H1 (cell line): ENCODE results near the gene EPHA8. TPM values are rescaled to one million over a fixed set of nuclear protein-coding genes. Genes with fewer than 3 reads are reported as not detected.

Experiments used
- CTCF ChIA-PET: fragments of 300-600 bp; sonication (Branson Sonifier 250); formaldehyde crosslinking; loops from one replicate; lab custom pipeline; 2021; ENCODE audit not compliant: partially characterized antibody; lab: Charles Lee
- POLR2A ChIA-PET: fragments of 300-600 bp; sonication (Branson Sonifier 250); formaldehyde crosslinking; loops from one replicate; lab custom pipeline; 2021; ENCODE audit warnings: inconsistent platforms; ENCODE audit not compliant: partially characterized antibody; lab: Charles Lee
- DNase-seq, 2 experiments: peaks; one replicate each; pipeline versions ENCODE4 v3.0.0 to v3.0.0-alpha.2; 2010 to 2022; ENCODE audit warnings: low spot score in 2 of 2, low read depth in 1 of 2, mixed read lengths in 1 of 2
- FAIRE-seq: peaks from 2 replicates; lab custom pipeline; 2011; peaks lifted over from hg19 to GRCh38; lab: Jason Lieb, UNC
- H2AFZ ChIP-seq: 2 replicates; pipeline ENCODE4 v1.8.1; 2012; ENCODE audit warnings: low read length, inconsistent platforms
- H2AK5ac ChIP-seq: 2 replicates; pipeline ENCODE4 v1.6.1; 2013; ENCODE audit warnings: low read depth, low read length
- H2BK120ac ChIP-seq: replicated peaks from 2 replicates; pipeline ENCODE3; 2013; ENCODE audit warnings: low read depth, low read length, inconsistent platforms
- H2BK12ac ChIP-seq: 2 replicates; pipeline ENCODE4 v1.6.1; 2013; ENCODE audit warnings: low read depth, low read length
- H2BK15ac ChIP-seq: 2 replicates; pipeline ENCODE4 v1.6.1; 2013; ENCODE audit warnings: low read length
- H2BK20ac ChIP-seq: 2 replicates; pipeline ENCODE4 v1.6.1; 2013; ENCODE audit warnings: low read length
- H2BK5ac ChIP-seq: 2 replicates; pipeline ENCODE4 v1.6.1; 2013; ENCODE audit warnings: low read depth, low read length
- H3K14ac ChIP-seq: 2 replicates; pipeline ENCODE4 v1.6.1; 2013; ENCODE audit warnings: inconsistent platforms; ENCODE audit not compliant: insufficient read length
- H3K18ac ChIP-seq: 2 replicates; pipeline ENCODE4 v1.6.1; 2013; ENCODE audit warnings: low read length; ENCODE audit errors: extremely low read depth
- H3K23ac ChIP-seq: 2 replicates; pipeline ENCODE4 v1.6.1; 2013; ENCODE audit warnings: inconsistent platforms; ENCODE audit not compliant: insufficient read length
- H3K23me2 ChIP-seq: 2 replicates; pipeline ENCODE4 v1.6.1; 2013; ENCODE audit warnings: low read depth, low read length
- H3K27ac ChIP-seq: 2 replicates; pipeline ENCODE4 v1.6.1; 2011; ENCODE audit warnings: low read depth, low read length, inconsistent platforms
- H3K27me3 ChIP-seq, 4 experiments: replicated peaks in 1 of 4; 1 replicate in 1 of 4; 2 replicates in 3 of 4; pipeline versions ENCODE4 v1.6.1 to v1.8.1; 2011 to 2013; ENCODE audit warnings: low read length in 3 of 4, mild to moderate bottlenecking in 3 of 4, inconsistent platforms in 2 of 4, mixed read lengths in 2 of 4, moderate library complexity in 1 of 4; ENCODE audit not compliant: control insufficient read depth in 3 of 4, insufficient read depth in 3 of 4; ENCODE audit errors: extremely low read depth in 1 of 4
- H3K36me3 ChIP-seq, 4 experiments: 2 replicates each; pipeline versions ENCODE4 v1.6.1 to v1.8.1; 2011 to 2013; ENCODE audit warnings: mild to moderate bottlenecking in 4 of 4, low read length in 3 of 4, moderate library complexity in 2 of 4, control low read depth in 1 of 4, inconsistent platforms in 1 of 4; ENCODE audit not compliant: insufficient read depth in 4 of 4, control insufficient read depth in 2 of 4
- H3K4ac ChIP-seq: replicated peaks from 2 replicates; pipeline ENCODE3; 2013; ENCODE audit warnings: low read length, low read depth, mixed read lengths, inconsistent platforms; ENCODE audit not compliant: insufficient read length
- H3K4me1 ChIP-seq, 4 experiments: replicated peaks in 1 of 4; 1 replicate in 1 of 4; 2 replicates in 3 of 4; pipeline versions ENCODE4 v1.6.1 to v1.8.1; 2011 to 2013; ENCODE audit warnings: low read length in 3 of 4, inconsistent platforms in 2 of 4, mixed read lengths in 1 of 4; ENCODE audit not compliant: insufficient read depth in 4 of 4, control insufficient read depth in 3 of 4
- H3K4me2 ChIP-seq, 2 experiments: 2 replicates each; pipeline versions ENCODE4 v1.6.1 to v1.8.1; 2011 to 2013; ENCODE audit warnings: low read depth in 2 of 2, low read length in 2 of 2, control low read depth in 1 of 2, inconsistent platforms in 1 of 2, mild to moderate bottlenecking in 1 of 2; ENCODE audit not compliant: insufficient read depth in 1 of 2
- H3K4me3 ChIP-seq, 4 experiments: fragments of 200-600, 300-600 bp in 1 of 4; sonication (generic), shearing (Covaris generic), sonication (Bioruptor Twin) in 1 of 4; 2 replicates each; pipeline versions ENCODE4 v1.5.1 to v1.8.1; 2011 to 2016; ENCODE audit warnings: low read length in 4 of 4, low read depth in 3 of 4, control low read depth in 2 of 4, inconsistent platforms in 2 of 4, mild to moderate bottlenecking in 2 of 4, mixed read lengths in 1 of 4, moderate library complexity in 1 of 4; ENCODE audit not compliant: insufficient read depth in 2 of 4; ENCODE audit errors: extremely low read depth in 1 of 4
- H3K56ac ChIP-seq: replicated peaks from 2 replicates; pipeline ENCODE3; 2013; ENCODE audit warnings: low read depth, mild to moderate bottlenecking, mixed read lengths, low read length, inconsistent platforms; ENCODE audit not compliant: insufficient read length
- H3K79me1 ChIP-seq: 2 replicates; pipeline ENCODE4 v1.6.1; 2013; ENCODE audit warnings: low read depth, low read length, control low read depth
- H3K79me2 ChIP-seq, 2 experiments: 2 replicates each; pipeline versions ENCODE4 v1.6.1 to v1.8.1; 2012 to 2013; ENCODE audit warnings: low read length in 2 of 2, mild to moderate bottlenecking in 2 of 2, inconsistent platforms in 1 of 2; ENCODE audit not compliant: insufficient read depth in 2 of 2, control insufficient read depth in 1 of 2
- H3K9ac ChIP-seq, 4 experiments: replicated peaks in 1 of 4; 1 replicate in 1 of 4; 2 replicates in 3 of 4; pipeline versions ENCODE4 v1.6.1 to v1.8.1; 2011 to 2013; ENCODE audit warnings: low read depth in 3 of 4, low read length in 3 of 4, control low read depth in 2 of 4, mild to moderate bottlenecking in 2 of 4, moderate library complexity in 2 of 4, inconsistent platforms in 1 of 4; ENCODE audit errors: extremely low read depth in 1 of 4
- H3K9me3 ChIP-seq, 2 experiments: 2 replicates each; pipeline versions ENCODE4 v1.6.1 to v1.8.1; 2012 to 2013; ENCODE audit warnings: mild to moderate bottlenecking in 2 of 2, moderate library complexity in 2 of 2, control low read depth in 1 of 2, inconsistent platforms in 1 of 2, low read depth in 1 of 2, low read length in 1 of 2, mixed read lengths in 1 of 2; ENCODE audit not compliant: insufficient read depth in 2 of 2
- H4K20me1 ChIP-seq, 2 experiments: replicated peaks in 1 of 2; 2 replicates each; pipeline versions ENCODE3 to v1.8.1; 2011 to 2013; ENCODE audit warnings: inconsistent platforms in 2 of 2, low read length in 2 of 2, mild to moderate bottlenecking in 1 of 2; ENCODE audit not compliant: insufficient read depth in 2 of 2, control insufficient read depth in 1 of 2
- H4K5ac ChIP-seq: 2 replicates; pipeline ENCODE4 v1.6.1; 2013; ENCODE audit warnings: low read length, low read depth, mixed read lengths, inconsistent platforms; ENCODE audit not compliant: insufficient read length
- H4K8ac ChIP-seq: 2 replicates; pipeline ENCODE4 v1.8.0; 2013; ENCODE audit warnings: mild to moderate bottlenecking, moderate library complexity, low read length, inconsistent platforms; ENCODE audit not compliant: insufficient read depth; ENCODE audit errors: extremely low read depth
- H4K91ac ChIP-seq: replicated peaks from 2 replicates; pipeline ENCODE3; 2013; ENCODE audit warnings: low read length, mixed read lengths, inconsistent platforms; ENCODE audit not compliant: insufficient read length
- ASH2L ChIP-seq: fragments of 200-600, 300-600 bp; sonication (generic); IDR thresholded peaks from one replicate; pipeline ENCODE4 v1.7.1; 2017; ENCODE audit warnings: low read length
- BACH1 ChIP-seq: IDR thresholded peaks from 2 replicates; pipeline ENCODE4 v1.6.1; 2012; ENCODE audit warnings: low read length, improper control_type of control experiment
- CBX8 ChIP-seq: fragments of 300-800, 300-1000 bp; sonication (generic); IDR thresholded peaks from 2 replicates; pipeline ENCODE4 v1.7.1; 2016; ENCODE audit warnings: low read depth, low read length, borderline replicate concordance
- CREB1 ChIP-seq: IDR thresholded peaks from 2 replicates; pipeline ENCODE4 v1.6.1; 2012; ENCODE audit warnings: inconsistent platforms
- CTBP2 ChIP-seq: IDR thresholded peaks from 2 replicates; pipeline ENCODE4 v1.7.0; 2011; ENCODE audit warnings: borderline replicate concordance, mild to moderate bottlenecking, moderate library complexity, mixed read lengths, low read length; ENCODE audit not compliant: insufficient read depth, insufficient read length
- EP300 ChIP-seq, 2 experiments: IDR thresholded peaks; 1 replicate in 1 of 2; 2 replicates in 1 of 2; pipeline ENCODE4 v1.6.1; 2011 to 2012; ENCODE audit warnings: low read depth in 2 of 2, low read length in 2 of 2, mild to moderate bottlenecking in 2 of 2, borderline replicate concordance in 1 of 2, inconsistent platforms in 1 of 2, moderate library complexity in 1 of 2
- EZH2 ChIP-seq: fragments of 200-600 bp; sonication (generic); IDR thresholded peaks from 2 replicates; pipeline ENCODE4 v1.7.1; 2012; ENCODE audit warnings: low read depth, mild to moderate bottlenecking, moderate library complexity, low read length, inconsistent platforms; ENCODE audit not compliant: severe bottlenecking
- GABPA ChIP-seq: IDR thresholded peaks from 2 replicates; pipeline ENCODE4 v1.6.1; 2011; ENCODE audit warnings: mild to moderate bottlenecking, low read length, moderate library complexity, borderline replicate concordance; ENCODE audit not compliant: insufficient read depth
- JUN ChIP-seq: IDR thresholded peaks from 2 replicates; pipeline ENCODE4 v1.6.1; 2011; ENCODE audit warnings: low read depth, mild to moderate bottlenecking, improper control_type of control experiment, low read length
- JUND ChIP-seq: IDR thresholded peaks from 2 replicates; pipeline ENCODE4 v1.6.1; 2011; ENCODE audit warnings: mild to moderate bottlenecking, improper control_type of control experiment, low read length
- MAX ChIP-seq: IDR thresholded peaks from 2 replicates; pipeline ENCODE4 v1.6.1; 2012; ENCODE audit warnings: inconsistent platforms
- PHF8 ChIP-seq: fragments of 200-600 bp; sonication (generic); conservative IDR thresholded peaks from 2 replicates; pipeline ENCODE4 v1.7.1; 2012; ENCODE audit warnings: low read depth, mild to moderate bottlenecking, inconsistent platforms, low read length, moderate library complexity
- POU5F1 ChIP-seq: IDR thresholded peaks from 2 replicates; pipeline ENCODE4 v1.6.1; 2011; ENCODE audit warnings: low read depth, mild to moderate bottlenecking, low read length, moderate library complexity
- SP1 ChIP-seq: IDR thresholded peaks from 2 replicates; pipeline ENCODE4 v1.6.1; 2011; ENCODE audit warnings: low read depth, low read length
- ZNF274 ChIP-seq: IDR thresholded peaks from 2 replicates; pipeline ENCODE4 v1.7.0; 2012; ENCODE audit warnings: low read length, borderline replicate concordance; ENCODE audit errors: extremely low read depth
- WGBS, 2 experiments: shearing (Covaris generic) in 1 of 2; methylation state at CpG; one replicate each; pipeline versions ENCODE4 v1.1.6 to v1.1.7; 2013 to 2015; ENCODE audit warnings: low lambda C conversion rate in 2 of 2, mixed read lengths in 2 of 2, inconsistent platforms in 1 of 2, low coverage in 1 of 2, missing lambda C conversion rate in 1 of 2; ENCODE audit not compliant: insufficient replicate concordance in 2 of 2, insufficient coverage in 1 of 2, insufficient read length in 1 of 2; ENCODE audit errors: extremely low coverage in 1 of 2, missing lambda C conversion rate in 1 of 2; 5-methylcytosine and 5-hydroxymethylcytosine counted together
- polyA plus RNA-seq, 7 experiments: library from polyadenylated mRNA; depleted of rRNA in 3 of 7; stranded (reverse) in 5 of 7; unstranded in 2 of 7; fragments of >200 nt in 5 of 7; fragments of 200-250 nt in 2 of 7; gene quantifications; 1 replicate in 5 of 7; 2 replicates in 1 of 7; 4 replicates in 1 of 7; pipeline versions ENCODE4 v1.2.1 to v1.2.3, GENCODE V29; 2011 to 2013; ENCODE audit warnings: missing spikeins in 2 of 7, mixed read lengths in 2 of 7
- total RNA-seq: library from RNA; stranded (reverse); fragmentation: NEBNext Ultra II Directional; extraction: Animal tissue kit (Norgen Biotek cat#: 25700); gene quantifications from 2 replicates; pipeline ENCODE4 v1.2.1, GENCODE V29; 2021

Gene EPHA8
- total and polyA plus RNA-seq, 2 of the 8 experiments (the other 6 are each of a cell fraction or from before 2014, with no cell fraction given): 4.0 to 8.4 TPM

- Histone ChIP-seq H3K4me3 (no peak overlapping the region), H3K14ac (no peak overlapping the region), H3K79me1 (no peaks in the 10 kb centered on the region), H3K9me3 (no peaks in the 10 kb centered on the region), H2AK5ac (no peak overlapping the region), H3K23me2 (no peaks in the 10 kb centered on the region; the same call in 1 of the 2 replicates), H3K36me3 (no peaks in the 10 kb centered on the region), H3K27me3 (no peaks in the 10 kb centered on the region; a peak in 1 of 7 replicates), H3K18ac (no peak overlapping the region), H3K9ac (no peak overlapping the region), H2BK12ac (no peak overlapping the region), H2BK5ac (no peak overlapping the region), H3K4me1 (no peaks in the 10 kb centered on the region), H2BK120ac (no peak overlapping the region), H3K27ac (no peak overlapping the region), H3K56ac (no peak overlapping the region), H4K20me1 (peaks cover 0 to 3% of the 10 kb centered on the region in 2 experiments), H4K8ac (no peak overlapping the region), H3K23ac (no peak overlapping the region), H4K91ac (no peak overlapping the region), H2AFZ (no peak overlapping the region), H3K4me2 (no peak overlapping the region), H2BK15ac (no peak overlapping the region), H2BK20ac (no peak overlapping the region), H3K4ac (no peak overlapping the region), H3K79me2 (no peaks in the 10 kb centered on the region), H4K5ac (no peak overlapping the region)
- no peak for TF ChIP-seq GABPA
- TF ChIP-seq CBX8: no peak
- TF ChIP-seq PHF8: no peak
- TF ChIP-seq BACH1: no peak
- TF ChIP-seq POU5F1: no peak
- no peak for TF ChIP-seq ZNF274
- TF ChIP-seq MAX: no peak
- TF ChIP-seq SP1: no peak
- TF ChIP-seq EZH2: no peak
- no peak for TF ChIP-seq CTBP2
- no peak for TF ChIP-seq JUN
- no peak for TF ChIP-seq ASH2L
- no peak for TF ChIP-seq JUND
- TF ChIP-seq EP300 (IDR thresholded peaks at IDR 0.05; ENCODE audit: borderline replicate concordance in 1 of 2, low read depth in 2 of 2, low read length in 2 of 2): no peak
- TF ChIP-seq CREB1: no peak
- no peak for FAIRE-seq
- WGBS, 2 experiments: 95% methylated on average over 1 of the region's 1 CpG; no CpG with 5 or more reads in 1 of the 2 experiments
- CTCF ChIA-PET: interaction anchor here (0.6 to 1.0 kb wide), 6 partner anchors 11 to 324 kb away, joined by 3 to 4 read pairs (median 4); no protein-coding TSS in a partner anchor
- POLR2A ChIA-PET: no interaction called here
- no peak for DNase-seq
Measured at GRCh38 chr1:22646384-22646783, 83.1 kb downstream of the EPHA8 start.
